Parathyroid adenoma (tissue), 2 donors: Measurements from ENCODE around the gene CCP110.

Source experiments
- H2AFZ ChIP-seq: fragments of 300-600 bp; sonication (generic); one replicate; pipeline ENCODE4 v1.7.0; 2017; ENCODE audit warnings: antibody characterized with exemption, mild to moderate bottlenecking
- H3K27ac ChIP-seq: fragments of 300-600 bp; sonication (generic); one replicate; pipeline ENCODE4 v1.7.0; 2017
- H3K27me3 ChIP-seq: fragments of 300-600 bp; sonication (generic); one replicate; pipeline ENCODE4 v1.7.0; 2017; ENCODE audit warnings: low read length; ENCODE audit not compliant: control insufficient read depth, insufficient read depth
- H3K36me3 ChIP-seq: fragments of 300-600 bp; sonication (generic); one replicate; pipeline ENCODE4 v1.7.0; 2017; ENCODE audit warnings: low read length; ENCODE audit not compliant: control insufficient read depth, insufficient read depth
- H3K4me1 ChIP-seq: fragments of 300-600 bp; sonication (generic); one replicate; pipeline ENCODE4 v1.7.0; 2017; ENCODE audit warnings: control low read depth
- H3K4me2 ChIP-seq: fragments of 300-600 bp; sonication (generic); one replicate; pipeline ENCODE4 v1.7.0; 2017; ENCODE audit warnings: low read length
- H3K4me3 ChIP-seq: fragments of 300-600 bp; sonication (generic); one replicate; pipeline ENCODE4 v1.7.0; 2017; ENCODE audit warnings: low read depth, low read length
- H3K79me2 ChIP-seq: fragments of 300-600 bp; sonication (generic); one replicate; pipeline ENCODE4 v1.7.0; 2017; ENCODE audit warnings: control low read depth
- H3K9ac ChIP-seq: fragments of 300-600 bp; sonication (generic); one replicate; pipeline ENCODE4 v1.7.0; 2017; ENCODE audit warnings: mild to moderate bottlenecking
- H3K9me3 ChIP-seq: fragments of 300-600 bp; sonication (generic); one replicate; pipeline ENCODE4 v1.7.0; 2017; ENCODE audit warnings: low read length; ENCODE audit not compliant: control insufficient read depth
- TF ChIP-seq, protein P1 (sequence below): fragments of 300-600 bp; sonication (generic); IDR thresholded peaks from one replicate; pipeline ENCODE4 v1.7.0; 2017; ENCODE audit warnings: antibody characterized with exemption, mild to moderate bottlenecking
- donor health status: primary hyperparathyroidism.

Gene CCP110

DNA sequence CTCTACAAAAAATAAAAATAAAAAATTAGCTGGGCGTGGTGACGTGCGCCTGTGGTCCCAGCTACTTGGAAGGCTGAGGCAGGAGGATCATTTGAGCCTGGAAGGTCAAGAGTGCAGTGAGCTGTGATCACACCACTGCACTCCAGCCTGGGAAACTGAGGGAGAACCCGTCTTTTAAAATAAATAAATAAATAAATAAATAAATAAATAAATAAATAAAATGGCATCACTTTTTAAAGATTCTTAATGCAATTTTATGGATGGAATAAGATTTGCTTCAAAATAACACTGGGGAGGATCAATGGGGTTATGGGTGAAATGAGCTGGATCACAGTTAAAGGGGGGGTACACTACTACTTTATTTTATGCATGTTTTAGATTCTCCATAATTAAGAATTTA is 16.8 kb upstream of the CCP110 start:
- Histone ChIP-seq H3K79me2 (no peaks in the 10 kb centered on the region), H3K4me3 (no peak overlapping the region), H3K9me3 (no peaks in the 10 kb centered on the region), H3K4me1 (no peaks in the 10 kb centered on the region), H3K4me2 (no peak overlapping the region), H3K9ac (no peak overlapping the region), H2AFZ (no peak overlapping the region), H3K36me3 (no peaks in the 10 kb centered on the region), H3K27ac (no peak overlapping the region), H3K27me3 (no peaks in the 10 kb centered on the region)
- TF ChIP-seq, protein P1, sequence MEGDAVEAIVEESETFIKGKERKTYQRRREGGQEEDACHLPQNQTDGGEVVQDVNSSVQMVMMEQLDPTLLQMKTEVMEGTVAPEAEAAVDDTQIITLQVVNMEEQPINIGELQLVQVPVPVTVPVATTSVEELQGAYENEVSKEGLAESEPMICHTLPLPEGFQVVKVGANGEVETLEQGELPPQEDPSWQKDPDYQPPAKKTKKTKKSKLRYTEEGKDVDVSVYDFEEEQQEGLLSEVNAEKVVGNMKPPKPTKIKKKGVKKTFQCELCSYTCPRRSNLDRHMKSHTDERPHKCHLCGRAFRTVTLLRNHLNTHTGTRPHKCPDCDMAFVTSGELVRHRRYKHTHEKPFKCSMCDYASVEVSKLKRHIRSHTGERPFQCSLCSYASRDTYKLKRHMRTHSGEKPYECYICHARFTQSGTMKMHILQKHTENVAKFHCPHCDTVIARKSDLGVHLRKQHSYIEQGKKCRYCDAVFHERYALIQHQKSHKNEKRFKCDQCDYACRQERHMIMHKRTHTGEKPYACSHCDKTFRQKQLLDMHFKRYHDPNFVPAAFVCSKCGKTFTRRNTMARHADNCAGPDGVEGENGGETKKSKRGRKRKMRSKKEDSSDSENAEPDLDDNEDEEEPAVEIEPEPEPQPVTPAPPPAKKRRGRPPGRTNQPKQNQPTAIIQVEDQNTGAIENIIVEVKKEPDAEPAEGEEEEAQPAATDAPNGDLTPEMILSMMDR: no peak

DNA sequence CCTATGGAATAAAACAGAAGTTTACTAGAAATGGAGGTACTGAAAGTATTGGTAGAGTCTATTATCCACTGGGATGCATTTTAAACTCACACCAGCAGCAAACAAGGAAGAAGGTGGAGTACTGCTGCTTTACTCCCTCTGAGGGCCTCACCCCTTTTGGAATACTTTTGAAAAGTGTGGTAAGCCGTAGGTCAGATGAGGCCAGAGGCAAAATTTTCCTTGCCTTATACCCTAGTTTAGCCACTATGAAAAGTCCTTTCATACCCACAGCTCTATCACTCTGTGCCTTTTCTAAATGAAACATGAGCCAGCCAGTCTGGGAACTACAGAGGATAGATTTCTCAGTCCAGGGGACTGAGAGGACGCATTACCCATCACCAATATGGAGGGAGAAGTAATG is 15.9 kb upstream of the CCP110 start:
- H3K4me1 ChIP-seq: no peaks in the 10 kb centered on the region
- TF ChIP-seq, protein P1: no peak
- H2AFZ ChIP-seq: no peak overlapping the region
- no peak overlapping the region for H3K4me3 ChIP-seq
- no peaks in the 10 kb centered on the region for H3K79me2 ChIP-seq
- H3K9me3 ChIP-seq: no peaks in the 10 kb centered on the region
- no peaks in the 10 kb centered on the region for H3K27me3 ChIP-seq
- H3K36me3 ChIP-seq: no peaks in the 10 kb centered on the region
- no peak overlapping the region for H3K9ac ChIP-seq
- no peak overlapping the region for H3K27ac ChIP-seq
- no peak overlapping the region for H3K4me2 ChIP-seq

DNA sequence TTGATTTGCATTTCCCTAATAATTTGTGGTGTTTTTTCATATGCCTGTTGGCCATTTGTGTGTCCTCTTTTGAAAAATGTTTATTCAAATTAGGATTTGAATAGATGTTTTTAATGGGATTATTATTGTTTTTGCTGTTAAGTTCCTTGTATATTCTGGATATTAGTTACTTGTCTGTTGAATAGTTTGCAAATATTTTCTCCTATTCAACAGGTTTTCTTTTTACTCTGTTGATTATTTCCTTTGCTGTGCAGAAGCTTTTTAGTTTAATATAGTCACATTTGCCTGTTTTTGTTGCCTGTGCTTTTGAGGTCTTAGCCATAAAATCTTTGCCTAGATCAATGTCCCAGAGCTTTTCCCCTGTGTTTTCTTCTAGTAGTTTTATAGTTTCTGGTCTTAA is 11.4 kb upstream of the CCP110 start:
- Histone ChIP-seq H3K79me2 (peaks cover 11% of the 10 kb centered on the region), H3K4me1 (peaks cover 3% of the 10 kb centered on the region), H3K27me3 (no peaks in the 10 kb centered on the region), H3K27ac (no peak overlapping the region), H2AFZ (no peak overlapping the region), H3K36me3 (no peaks in the 10 kb centered on the region), H3K9me3 (no peaks in the 10 kb centered on the region), H3K4me2 (no peak overlapping the region), H3K4me3 (no peak overlapping the region), H3K9ac (no peak overlapping the region)
- TF ChIP-seq, protein P1: no peak

DNA sequence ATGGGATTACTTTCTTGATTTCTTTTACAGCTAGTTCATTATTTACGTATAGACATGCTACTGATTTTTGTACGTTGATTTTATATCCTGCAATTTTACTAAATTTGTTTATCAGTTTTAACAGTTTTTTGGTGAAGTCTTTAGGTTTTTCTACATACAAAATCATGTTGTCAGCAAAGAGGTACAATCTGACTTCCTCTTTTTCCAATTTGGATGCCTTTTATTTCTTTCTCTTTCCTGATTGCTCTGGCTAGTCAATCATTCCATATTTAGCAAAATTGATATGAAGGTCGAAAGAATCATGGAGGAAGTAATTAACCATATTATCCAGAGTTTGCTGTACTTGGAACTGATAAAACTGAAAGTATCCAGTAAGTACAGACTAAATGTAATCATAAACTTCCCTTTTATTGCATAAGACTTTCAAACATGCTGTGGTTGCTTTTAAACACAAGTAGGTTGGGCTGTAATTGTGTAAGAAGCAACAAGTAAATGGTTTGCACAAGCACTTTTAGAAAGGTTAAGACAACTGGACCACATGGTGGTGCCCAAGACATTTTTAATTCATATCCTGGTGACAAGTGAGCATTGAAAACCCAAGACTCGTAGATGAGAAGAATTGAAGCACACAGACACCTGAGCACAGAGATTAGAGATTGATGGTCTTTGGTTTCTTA is 10.2 kb upstream of the CCP110 start:
- Histone ChIP-seq H3K9me3 (no peaks in the 10 kb centered on the region), H3K4me2 (no peak overlapping the region), H2AFZ (no peak overlapping the region), H3K36me3 (no peaks in the 10 kb centered on the region), H3K79me2 (peaks cover 14% of the 10 kb centered on the region), H3K4me3 (no peak overlapping the region), H3K27ac (no peak overlapping the region), H3K4me1 (peaks cover 7% of the 10 kb centered on the region), H3K9ac (no peak overlapping the region), H3K27me3 (no peaks in the 10 kb centered on the region)
- TF ChIP-seq, protein P1: no peak

DNA sequence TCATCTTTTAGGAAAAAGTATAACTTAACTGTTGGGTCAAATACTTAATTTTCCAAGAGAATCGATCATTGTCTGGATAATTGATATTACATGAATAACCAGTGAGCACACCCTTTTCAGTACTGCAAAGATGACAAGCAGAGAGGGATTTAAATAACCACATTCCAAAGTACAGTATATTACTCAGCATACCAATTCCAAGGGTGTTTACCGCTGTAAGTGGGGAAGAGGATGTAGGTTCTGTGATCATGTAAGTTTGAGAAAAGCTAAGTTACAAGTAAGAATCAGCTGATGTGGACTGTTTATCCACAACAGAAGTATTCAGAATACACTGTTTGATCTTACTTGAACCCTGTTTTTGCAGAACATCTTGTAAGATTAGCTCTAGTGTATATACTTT is 8.0 kb upstream of the CCP110 start:
- Histone ChIP-seq H3K36me3 (no peaks in the 10 kb centered on the region), H2AFZ (no peak overlapping the region), H3K9me3 (no peaks in the 10 kb centered on the region), H3K27me3 (no peaks in the 10 kb centered on the region), H3K79me2 (peaks cover 24% of the 10 kb centered on the region), H3K4me3 (no peak overlapping the region), H3K4me2 (no peak overlapping the region), H3K27ac (no peak overlapping the region), H3K4me1 (peaks cover 7% of the 10 kb centered on the region), H3K9ac (no peak overlapping the region)
- TF ChIP-seq, protein P1: no peak
